Measurements from ENCODE around the gene EGR1.
"Not testable (repeated sequence)": the region's sequence is repeated elsewhere in the genome, so short reads cannot be mapped to it uniquely, and the experiment has no call there.

The EGR1 gene

DNA sequence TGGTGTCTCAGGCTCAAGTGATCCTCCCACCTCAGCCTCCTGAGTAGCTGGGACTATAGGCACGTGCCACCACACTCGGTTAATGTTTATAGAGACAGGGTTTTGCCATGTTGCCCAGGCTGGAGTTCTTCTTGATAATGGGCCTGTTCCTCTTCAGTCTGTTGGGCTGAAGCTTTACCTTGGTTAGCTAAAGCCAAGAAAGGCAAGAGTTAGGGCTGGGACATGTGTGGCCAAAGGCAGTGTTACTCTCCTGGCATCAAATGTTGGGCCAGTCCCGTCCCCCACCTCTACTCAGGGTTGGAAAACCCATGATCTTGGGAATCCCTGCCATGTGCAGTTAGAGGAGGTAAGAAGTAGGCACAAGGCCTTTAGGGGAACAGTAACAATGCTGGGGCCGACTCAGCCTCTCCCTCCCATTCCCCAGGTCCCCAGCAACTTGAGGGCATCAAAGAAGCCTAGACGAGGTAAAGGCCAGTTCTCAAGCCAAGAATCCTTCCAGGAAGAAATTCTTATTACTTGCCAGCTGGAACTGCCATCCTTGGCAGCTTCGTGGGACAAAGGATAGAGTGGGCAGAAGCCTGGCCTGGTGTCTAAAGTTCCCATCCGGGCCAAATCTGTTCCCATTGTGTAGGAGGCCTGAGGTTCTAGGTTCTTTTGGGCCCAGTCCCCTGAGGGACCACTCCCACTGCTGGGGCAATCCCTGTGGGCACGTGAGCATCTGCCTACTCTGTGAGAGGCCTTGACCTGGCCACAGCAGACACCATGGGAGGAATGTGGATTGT is 4.5 kb downstream of the EGR1 start:
- peak; percentile 93 for DNase-seq

DNA sequence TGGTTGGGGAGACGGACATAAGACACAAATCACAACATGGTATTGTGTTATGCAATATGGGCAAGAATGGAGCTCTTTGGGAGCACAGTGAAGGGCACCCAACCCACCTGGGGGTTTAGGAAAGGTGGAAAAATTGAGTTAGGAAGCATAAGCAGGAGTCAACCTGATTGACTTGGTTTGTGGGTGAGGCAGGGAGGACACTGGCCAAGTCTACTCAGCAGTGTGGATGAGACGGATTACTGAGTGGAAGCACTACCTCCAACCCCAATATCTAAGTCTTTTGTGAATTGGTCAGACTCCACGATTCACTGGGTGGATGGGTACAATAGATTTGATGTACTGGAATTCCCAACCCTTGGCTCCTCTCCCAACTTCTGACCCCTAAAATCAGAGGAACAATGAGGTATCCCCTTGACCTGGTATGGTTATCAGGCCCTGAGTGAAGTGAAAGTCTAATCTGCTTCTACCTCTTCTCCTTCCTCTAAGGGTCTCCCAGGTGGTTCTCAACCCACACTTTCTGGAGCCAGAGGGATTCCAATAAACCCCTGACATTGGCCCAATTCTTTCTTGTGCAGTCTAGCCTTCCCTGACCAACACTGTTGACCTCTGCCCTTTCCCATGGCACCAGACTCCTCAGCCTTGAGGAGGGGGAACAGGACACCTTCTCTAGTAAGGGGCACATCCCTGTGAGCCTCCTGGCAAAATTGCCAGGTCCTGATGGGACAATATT is 5.2 kb downstream of the EGR1 start:
- DNase-seq: no peak

DNA sequence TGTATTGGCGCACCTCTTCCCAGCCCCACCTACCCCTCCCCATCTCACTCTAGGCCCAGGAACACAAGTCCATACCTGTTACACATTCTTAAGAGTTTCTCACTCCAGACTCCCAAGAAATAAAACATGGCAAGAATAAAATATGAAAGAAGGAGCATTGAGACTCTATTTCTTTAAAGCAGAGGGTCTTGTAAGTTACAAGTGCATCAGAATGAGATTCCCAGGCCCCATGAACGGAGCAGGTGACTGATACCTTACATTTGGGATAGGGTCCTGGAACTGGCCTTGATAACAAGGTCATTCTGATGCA is 5.7 kb downstream of the EGR1 start:
- DNase-seq: no peak

DNA sequence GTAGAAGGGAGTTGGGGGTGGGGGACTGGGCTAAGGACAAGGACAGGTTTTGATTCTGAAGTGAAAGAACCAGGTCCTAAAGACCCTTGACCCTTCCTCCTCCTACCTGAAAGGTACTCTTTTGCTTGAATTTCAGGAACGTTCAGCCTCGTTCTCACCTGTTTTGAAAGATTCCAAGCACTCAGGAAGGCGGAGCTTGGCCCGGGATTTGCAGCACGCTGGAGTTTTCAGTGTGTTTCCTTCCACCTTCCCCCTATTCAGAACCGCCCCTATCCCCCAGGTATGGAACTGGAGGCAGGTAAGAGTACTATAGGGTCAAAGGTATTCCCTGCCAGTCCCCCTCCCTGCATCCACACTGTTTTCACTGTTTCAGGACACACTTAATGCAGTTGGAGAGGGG is 7.1 kb downstream of the EGR1 start:
- no peak for DNase-seq

DNA sequence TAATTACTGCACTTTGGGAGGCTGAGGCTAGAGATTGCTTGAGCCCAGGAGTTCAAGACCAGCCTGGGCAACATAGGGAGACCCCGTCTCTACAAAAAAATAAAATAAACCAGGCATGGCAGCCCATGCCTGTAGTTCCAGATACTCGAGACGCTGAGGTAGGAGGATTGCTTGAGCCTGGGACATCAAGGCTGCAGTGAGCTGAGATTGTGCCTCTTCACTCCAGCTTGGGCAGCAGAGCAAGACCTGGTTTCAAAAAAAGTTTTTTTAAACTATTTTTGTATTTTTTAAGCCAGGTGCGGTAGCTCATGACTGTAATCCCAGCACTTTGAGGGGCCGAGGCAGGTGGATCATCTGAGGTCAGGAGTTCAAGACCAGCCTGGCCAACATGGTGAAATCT is 7.9 kb downstream of the EGR1 start:
- DNase-seq: not testable (repeated sequence)

DNA sequence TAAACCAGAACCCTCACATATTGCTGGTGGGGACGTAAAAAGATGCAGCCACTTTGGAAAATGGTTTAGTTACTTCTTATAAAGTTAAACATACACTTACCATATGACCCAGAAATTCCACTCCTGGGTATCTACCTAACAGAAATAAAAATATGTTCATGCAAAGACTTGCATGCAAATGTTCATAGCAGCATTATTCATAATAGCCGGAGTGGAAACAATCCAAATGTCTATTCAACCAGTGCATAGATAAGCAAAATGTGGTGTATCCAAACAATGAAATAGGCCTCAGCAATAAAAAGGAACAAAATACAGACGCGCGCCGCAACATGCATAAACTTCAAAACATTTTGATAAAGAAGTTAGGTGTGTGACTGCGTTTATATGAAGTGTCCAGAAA is 11.6 kb downstream of the EGR1 start:
- no peak for DNase-seq

DNA sequence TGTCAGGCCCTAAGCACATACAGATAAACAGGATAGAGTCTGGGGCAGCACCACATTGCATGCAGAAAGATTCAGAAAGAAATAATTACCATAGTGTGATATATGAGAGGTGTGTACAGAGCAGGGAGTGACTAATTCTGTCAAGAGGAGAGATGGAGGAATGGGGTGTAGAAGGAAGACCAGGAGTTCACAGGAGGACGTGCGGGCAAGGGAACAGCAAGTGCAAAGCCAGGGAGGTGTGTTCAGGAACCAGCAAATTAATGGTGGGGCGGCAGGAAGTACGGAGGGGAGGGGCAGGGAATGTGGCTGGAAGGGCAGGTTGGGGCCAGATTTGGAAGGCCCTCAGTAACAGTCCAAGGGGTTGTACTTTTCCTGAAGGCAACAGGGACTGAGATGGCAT is 17.4 kb downstream of the EGR1 start:
- DNase-seq: no peak

DNA sequence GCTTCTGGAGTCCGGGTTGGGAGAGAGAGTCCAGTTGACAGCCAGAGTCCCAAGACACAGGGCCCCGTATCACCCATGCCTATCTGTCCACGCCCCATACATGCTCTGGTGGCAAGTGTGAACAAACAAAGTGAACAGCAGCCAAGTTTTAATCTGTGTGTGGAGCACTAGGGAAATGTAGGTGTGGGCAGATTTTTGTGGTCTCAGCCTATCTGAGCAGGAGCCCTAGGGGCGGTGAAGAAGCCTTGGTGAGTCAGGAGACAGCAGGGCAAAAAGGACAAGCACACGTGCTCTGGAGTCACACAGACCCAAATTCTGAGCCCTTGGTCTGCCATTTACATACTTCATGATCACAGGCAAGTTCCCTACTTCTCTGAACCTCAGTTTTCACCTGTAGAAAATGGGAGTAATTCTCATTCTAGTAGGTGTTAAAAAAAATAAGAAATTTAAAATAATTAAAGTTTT is 23.2 kb downstream of the EGR1 start:
- DNase-seq: peak; percentile 25

DNA sequence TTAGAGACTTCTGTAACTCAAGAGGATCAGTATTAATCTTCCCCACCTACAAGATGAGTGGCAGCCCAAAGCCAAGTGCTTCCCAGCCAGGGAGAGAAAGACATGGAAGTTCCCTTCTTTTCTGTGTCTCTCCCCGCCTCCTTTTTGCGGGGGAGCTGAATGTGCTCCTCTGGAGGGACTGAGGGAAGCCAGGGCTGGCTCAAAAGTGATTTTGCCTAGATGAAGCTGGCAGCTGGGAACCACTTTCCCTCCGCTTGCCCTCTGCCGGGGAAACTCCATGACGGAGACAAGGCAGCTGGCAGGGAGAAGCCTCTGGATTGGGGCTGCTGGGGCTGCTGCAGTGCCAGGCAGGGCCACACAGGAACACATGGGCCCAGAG is 24.4 kb downstream of the EGR1 start:
- no peak for DNase-seq

DNA sequence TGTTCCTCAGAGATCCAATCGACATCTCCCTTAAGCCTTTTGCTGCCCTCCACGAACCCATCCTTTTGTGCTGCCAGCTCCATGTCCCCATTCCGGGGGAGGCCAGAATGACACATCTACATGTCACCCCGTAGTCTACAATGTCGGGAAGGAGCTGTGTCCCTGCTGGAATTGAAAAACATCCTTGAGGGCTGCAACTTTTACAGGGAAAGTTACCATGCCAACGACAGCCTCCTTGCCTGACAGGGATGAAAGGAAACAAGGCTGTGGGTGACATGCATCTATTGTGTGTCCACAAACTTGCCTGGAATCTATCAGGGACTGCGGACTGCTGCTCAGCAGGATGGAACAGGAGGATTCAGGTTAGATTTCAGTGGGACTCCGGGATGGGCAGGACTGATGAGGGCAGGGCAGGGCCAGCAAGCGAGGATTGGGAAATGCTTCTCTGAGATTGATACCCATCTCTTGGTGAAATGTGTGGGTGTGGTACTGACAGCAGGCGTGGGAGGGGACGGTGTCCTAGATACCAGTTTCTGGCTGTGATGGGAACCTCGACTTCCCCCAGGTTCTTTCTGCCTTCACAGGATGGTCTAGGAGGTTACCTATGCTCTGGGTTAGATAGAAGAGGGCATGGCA is 25.5 kb downstream of the EGR1 start:
- no peak for DNase-seq

DNA sequence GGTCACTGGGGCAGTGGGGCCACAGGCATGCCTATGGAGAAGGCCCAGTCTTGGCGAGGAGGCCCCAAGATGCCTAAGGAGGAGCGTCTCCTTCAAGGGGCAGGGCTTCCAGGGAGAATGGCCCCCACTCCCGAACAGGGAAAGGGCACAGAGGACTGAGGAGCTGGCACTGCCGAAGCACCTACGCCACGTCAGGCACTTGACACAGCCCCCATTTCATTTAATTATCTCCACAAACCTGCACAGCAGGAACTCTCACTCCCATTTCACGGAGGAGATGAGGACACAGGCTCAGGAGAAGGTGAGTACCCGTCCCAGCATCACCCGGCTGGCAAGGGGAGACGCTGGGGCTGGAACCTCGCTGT is 26.0 kb downstream of the EGR1 start:
- no peak for DNase-seq

DNA sequence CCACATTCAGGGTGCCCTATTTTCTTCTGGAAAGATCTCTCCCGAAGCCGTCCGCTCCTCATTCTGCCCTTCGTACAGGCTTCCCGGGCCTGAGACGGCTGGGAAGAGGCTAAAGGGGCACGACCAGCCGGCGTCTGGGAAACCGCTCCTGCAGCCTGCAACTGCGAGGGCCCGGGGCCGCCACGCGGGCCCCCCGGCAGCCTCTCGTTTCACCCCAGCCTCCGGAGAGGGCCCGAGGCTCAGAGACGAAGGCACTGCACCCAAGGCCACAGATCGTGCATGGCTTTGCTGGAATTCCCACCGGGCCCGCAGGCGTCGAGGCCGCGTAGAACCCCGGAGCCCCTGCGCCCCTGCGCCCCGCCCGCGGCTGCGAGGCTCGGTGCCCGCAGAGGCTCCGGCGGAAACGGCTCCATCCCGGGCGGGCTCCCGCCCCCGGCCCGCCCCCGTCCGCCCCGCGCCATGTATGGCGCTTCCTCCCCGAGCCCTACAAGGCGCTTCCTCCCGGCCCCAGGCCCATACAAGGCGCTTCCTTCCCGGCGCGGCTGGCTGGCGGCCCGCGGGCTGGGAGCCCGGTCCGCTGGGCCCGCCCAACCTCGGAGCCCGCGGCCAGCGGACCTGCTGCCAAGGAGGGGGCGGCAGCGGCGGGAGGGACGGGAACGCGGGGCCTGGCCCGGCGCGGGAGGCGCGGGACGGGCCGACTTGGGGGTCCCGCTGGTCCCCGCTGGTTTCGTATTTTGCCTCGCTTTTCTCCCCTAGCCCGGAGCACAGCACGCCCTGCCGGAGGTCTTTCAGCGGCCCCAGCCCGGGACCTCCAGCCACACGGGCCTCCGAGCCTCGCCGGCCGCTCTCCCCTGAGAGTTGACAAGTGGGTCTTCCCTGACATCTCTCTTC is 26.6 kb downstream of the EGR1 start:
- DNase-seq: peak; percentile 82

DNA sequence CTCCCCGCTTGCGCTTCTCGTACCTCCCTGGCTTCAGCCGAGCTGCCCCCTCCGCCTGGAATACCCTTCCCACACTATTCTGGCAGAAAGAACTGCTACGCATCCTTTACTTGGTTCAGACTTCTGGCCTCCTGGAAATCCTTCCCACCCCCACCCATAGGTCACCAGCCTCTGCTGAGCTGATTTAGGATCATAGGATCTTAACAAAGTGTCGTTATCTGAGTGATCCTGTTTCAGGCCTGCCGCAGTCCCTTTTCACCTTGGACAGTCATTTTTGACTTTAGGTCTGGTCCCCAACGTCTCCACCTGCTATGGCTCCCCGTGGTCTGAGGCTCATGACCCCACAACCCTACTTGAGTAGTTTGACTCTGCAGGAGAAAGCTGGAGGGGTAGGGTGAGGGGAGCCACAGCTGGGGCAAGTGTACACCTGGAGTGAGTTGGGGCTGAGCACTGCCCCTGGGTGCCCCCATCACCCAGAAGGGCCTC is 27.3 kb downstream of the EGR1 start:
- no peak for DNase-seq

DNA sequence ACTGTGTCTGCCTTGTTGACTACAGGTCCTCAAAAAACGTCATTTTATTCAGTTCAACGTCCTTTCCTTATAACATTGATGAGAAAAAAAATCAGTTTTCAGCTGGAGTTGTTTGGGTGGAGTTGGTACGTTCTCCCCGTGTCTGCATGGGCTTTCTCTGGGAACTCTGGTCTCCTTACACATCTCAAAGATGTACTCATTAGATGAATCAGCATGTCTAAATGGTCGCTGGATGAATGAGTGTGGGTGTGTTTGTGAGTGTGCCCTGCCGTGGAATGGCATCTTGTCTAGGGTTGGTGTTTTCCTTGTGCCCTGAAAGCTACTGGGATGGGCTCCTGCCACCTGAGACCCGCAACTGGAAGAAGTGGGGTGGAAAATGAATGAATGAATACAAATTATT is 30.1 kb downstream of the EGR1 start:
- no peak for DNase-seq

DNA sequence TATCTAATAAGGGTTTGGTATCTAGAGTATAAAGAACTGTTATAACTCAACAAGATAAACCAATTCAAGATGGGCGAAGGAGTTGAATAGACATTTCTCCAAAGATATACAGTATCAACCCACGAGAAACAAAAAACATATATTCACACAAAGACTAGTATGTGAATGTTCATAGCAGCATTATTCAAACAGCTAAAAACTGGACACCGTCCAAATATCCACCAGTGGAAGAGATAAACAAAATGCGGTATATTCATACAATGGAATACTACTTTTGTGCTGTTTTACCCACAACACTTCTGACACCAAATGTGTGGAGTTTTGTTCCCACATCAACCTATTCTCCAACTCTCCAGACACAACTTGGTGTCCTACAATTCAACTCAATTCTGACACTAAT is 33.1 kb downstream of the EGR1 start:
- DNase-seq: no peak

DNA sequence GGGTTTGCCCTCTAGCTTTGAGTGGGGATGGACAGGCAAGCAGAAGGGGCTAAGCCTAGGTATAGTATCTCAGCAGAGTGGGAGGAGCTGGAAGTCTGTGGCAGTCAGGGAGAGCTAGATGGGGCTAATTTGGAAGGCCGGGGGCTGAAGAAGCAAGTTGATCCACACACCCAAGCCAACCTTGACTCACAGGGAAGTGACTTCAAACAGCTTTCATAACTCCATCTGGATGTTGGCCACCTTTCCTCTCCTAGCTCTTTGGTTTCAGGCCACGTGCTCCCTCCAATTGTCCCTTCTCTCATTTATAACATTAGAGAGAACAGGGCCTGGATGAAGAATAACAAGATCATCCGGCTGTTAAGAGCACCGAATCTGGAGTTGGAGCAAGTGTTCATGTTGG is 36.8 kb downstream of the EGR1 start:
- no peak for DNase-seq

DNA sequence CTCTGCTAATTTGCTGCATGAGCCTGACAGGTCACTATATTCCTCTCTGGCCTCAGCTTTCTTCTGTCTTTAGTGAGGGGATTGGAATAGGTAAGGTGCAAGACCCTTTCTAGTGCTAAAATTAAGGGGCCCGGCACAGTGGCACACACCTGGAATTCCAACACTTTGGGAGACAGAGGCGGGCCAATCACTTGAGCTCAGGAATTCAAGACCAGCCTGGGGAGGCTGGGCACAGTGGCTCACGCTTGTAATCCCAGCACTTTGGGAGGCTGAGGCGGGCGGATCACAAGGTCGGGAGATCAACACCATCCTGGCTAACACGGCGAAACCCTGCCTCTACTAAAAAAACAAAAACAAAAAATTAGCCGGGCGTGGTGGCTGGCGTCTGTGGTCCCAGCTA is 37.2 kb downstream of the EGR1 start:
- no peak for DNase-seq

DNA sequence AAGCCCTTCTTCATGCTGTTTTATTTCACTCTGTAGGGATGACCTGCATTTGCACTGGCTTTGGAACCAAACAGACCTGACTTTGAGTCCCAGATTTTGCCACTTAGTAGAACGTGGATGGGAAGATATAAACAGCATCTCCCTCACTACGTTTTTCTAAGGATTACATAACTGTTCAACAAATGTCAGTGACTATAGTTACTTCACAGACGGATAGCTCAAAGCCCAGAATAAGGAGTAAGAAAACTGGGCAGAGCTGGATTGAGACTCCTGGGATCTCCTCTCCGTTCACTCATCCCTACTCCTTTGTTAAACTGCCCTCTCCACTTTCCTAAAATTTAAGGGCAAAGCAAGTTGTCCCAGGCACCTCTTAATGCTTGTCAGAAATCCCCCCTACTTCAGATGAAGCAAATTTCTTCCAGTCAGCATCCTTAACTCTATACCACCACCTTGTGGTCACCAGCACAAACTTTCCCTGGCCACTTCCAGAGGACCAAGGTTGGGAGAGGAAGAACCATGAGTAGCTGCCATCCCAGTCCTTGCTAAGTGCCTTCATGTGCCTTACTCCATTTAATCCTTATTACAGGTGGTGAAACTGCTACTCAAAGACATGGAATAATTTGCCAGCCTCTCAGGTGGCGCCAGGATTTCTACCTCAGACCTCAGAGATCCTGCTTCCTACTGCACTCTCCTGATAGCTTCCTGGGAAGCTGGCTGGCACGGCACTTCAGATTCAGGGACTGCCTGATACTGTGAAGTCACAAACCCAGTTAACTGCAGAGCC is 38.4 kb downstream of the EGR1 start:
- DNase-seq: peak; percentile 22

DNA sequence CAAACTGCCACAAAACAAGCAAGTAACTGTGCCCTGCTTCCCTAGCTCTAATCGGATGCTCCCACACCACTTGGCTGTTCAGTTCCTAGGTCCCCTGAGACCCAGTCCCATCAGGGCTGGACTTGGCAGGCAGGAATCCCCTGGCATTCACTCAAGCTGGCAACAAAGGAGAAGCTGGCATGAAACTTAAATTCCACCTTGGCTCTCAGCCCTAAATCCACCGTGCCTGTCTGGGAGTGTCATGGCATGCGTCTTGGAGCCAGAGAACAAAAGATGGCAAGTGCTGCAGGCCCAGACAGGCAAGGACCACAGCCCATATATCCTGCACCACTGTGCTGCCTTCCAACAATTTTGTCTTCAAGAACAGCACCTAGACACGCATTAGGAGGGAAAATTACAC is 39.5 kb downstream of the EGR1 start:
- no peak for DNase-seq

DNA sequence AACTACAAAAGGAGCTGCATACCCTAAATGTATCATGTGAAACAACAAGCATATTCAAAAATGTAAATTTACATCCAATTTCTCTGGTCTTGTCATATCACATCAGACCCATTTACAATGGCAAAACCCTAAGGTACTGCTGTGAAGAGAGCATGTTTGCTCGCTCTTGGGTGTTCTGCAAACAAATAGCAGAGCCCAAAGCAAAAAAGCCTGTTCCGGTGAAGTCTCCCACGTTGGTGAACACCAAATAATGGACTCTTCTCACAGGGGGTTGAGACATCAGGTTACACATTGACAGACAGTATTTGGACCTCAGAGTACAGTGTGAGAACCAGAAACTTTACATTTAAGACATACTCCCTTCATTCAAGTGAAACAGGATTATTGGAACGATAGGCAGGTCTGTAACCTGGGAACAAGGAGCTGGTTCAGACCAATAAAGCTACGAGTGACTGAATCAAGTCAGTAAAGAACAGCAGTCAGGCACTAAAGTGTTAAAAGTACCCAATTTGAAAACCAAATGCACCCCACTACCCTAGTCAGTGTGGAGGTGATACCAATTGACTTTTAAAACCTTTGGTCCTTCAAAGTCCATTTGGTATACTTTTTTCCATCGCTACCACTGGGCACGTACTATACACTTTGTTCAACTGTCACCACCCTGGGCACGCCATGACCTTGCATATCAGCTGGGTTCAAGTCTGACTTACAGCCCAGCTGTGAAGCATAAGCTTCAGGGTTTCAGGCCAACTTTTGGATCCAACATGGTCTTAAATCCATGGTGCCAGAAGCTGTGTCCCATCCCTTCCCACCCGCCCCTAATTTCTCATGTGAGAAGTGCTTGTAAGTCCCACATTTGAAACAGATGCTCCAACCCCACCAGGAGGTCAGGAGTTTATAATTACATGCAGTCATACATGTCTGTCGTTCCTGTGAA is 41.4 kb downstream of the EGR1 start:
- DNase-seq: no peak

DNA sequence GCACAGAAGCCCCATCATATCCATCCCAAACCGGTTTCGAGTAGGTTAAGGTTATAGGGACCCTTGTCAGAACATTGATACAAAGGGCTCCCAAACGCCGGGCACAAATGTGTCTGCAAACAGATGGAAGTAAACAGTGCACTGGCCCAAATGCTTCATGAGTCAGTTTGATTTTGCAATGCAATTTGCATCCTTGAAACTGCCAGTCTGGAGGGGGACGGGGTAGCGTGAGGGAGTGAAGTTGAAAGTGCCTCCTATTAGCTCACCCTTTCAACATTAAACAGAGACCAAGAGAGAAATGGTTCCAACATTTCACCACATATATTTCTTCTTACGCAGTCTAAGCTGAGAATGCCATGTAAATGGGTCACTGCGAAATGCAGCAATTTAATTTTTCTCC is 42.2 kb downstream of the EGR1 start:
- not testable (repeated sequence) for DNase-seq

Data from amniotic stem cell (primary cell).